Measurements from ENCODE around the gene STAT4. TPM values are rescaled to one million over a fixed set of nuclear protein-coding genes. Genes with fewer than 3 reads are reported as not detected.

The STAT4 gene
- total RNA-seq, 4 donors from 2014 or later: 0.34 to 2.7 (median 0.81) TPM; not detected in 1

- H3K27me3 ChIP-seq: no peaks in the 10 kb centered on the region
- 89% methylated on average over 3 of the region's 3 CpGs for WGBS
- TF ChIP-seq POLR2AphosphoS5 (IDR thresholded peaks at IDR 0.05) (no peak), POLR2A (IDR thresholded peaks at IDR 0.05) (no peak), CTCF (IDR thresholded peaks at IDR 0.05) (no peak), EP300 (IDR thresholded peaks at IDR 0.05) (no peak)
- no peaks in the 10 kb centered on the region for H3K9me3 ChIP-seq
- DNase-seq (ENCODE audit: low spot score in 2 of 2): no peak
- peaks cover 40% of the 10 kb centered on the region for H3K4me1 ChIP-seq
- H3K36me3 ChIP-seq: no peaks in the 10 kb centered on the region
- no peak overlapping the region for H3K4me3 ChIP-seq
- no peak overlapping the region for H3K27ac ChIP-seq
These were observed 23.6 kb upstream of the STAT4 start for GRCh38 chr2:191174442-191174841.

DNA sequence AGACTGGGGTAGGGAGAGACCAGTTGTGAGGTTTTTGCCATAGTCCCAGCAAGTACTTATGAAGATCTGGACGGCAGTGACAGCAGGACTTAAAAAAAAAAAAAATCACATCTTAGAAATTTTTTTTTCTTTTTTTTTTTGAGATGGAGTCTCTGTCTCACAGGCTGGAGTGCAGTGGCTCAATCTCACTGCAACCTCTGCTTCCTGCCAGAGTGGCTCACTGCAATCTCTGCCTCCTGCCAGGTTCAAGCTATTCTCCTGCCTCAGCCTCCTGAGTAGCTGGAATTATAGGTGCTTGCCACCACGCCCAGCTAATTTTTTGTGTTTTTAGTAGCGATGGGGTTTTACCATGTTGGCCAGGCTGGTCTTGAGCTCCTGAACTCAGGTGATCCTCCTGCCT, 22.4 kb upstream of the STAT4 start:
- no peaks in the 10 kb centered on the region for H3K9me3 ChIP-seq
- H3K4me3 ChIP-seq: no peak overlapping the region
- no peaks in the 10 kb centered on the region for H3K27me3 ChIP-seq
- no peak for DNase-seq (ENCODE audit: low spot score in 2 of 2)
- no peaks in the 10 kb centered on the region for H3K36me3 ChIP-seq
- peaks cover 29% of the 10 kb centered on the region for H3K4me1 ChIP-seq
- WGBS: 88% methylated on average over 3 of the region's 3 CpGs
- no peak overlapping the region for H3K27ac ChIP-seq
- TF ChIP-seq CTCF (IDR thresholded peaks at IDR 0.05) (no peak), POLR2A (IDR thresholded peaks at IDR 0.05) (no peak), POLR2AphosphoS5 (IDR thresholded peaks at IDR 0.05) (no peak), EP300 (IDR thresholded peaks at IDR 0.05) (no peak)

DNA sequence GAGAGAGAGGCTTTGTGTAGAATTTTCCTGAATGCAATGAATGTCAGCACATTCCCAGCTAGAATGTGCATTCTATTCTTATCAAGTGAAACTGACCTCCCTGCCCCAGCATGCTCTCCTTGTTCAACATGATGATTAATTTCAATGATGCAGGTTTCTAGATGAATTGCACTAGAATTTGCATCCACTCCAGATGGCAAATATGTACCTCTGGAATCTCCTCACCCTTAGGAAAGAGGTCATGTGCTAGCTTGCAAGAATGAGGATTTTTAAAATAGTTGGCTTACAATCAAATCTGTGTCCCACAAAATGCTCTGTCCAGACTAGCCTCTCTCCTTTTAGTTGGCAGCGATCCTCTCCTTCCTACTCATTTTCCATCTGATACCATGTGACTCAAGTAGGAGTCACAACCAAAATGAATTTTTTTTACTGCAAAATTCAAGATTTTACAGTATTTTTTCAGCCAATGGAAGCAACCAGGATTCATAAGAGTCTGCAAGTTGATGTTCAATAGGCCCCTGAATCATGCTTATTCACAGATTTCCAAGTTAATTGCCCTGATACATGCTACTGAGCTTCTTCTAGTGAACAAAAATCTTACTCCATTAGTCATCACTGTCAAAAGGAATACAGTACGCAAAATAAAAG, 21.0 kb upstream of the STAT4 start:
- Histone ChIP-seq H3K27me3 (no peaks in the 10 kb centered on the region), H3K27ac (no peak overlapping the region), H3K4me1 (peaks cover 33% of the 10 kb centered on the region), H3K36me3 (no peaks in the 10 kb centered on the region), H3K9me3 (no peaks in the 10 kb centered on the region), H3K4me3 (no peak overlapping the region)
- TF ChIP-seq POLR2AphosphoS5 (IDR thresholded peaks at IDR 0.05): no peak
- no peak for TF ChIP-seq EP300 (IDR thresholded peaks at IDR 0.05)
- no peak for TF ChIP-seq POLR2A (IDR thresholded peaks at IDR 0.05)
- TF ChIP-seq CTCF (IDR thresholded peaks at IDR 0.05): no peak
- no peak for DNase-seq (ENCODE audit: low spot score in 2 of 2)
- WGBS: 25% methylated on average over 2 of the region's 2 CpGs

GRCh38 chr2:191171286-191171685, 20.5 kb upstream of the STAT4 start:
- WGBS: 30% methylated on average over 2 of the region's 2 CpGs
- Histone ChIP-seq H3K27ac (no peak overlapping the region), H3K4me1 (peaks cover 39% of the 10 kb centered on the region), H3K36me3 (no peaks in the 10 kb centered on the region), H3K27me3 (no peaks in the 10 kb centered on the region), H3K9me3 (no peaks in the 10 kb centered on the region), H3K4me3 (no peak overlapping the region)
- TF ChIP-seq POLR2AphosphoS5 (IDR thresholded peaks at IDR 0.05) (no peak), CTCF (IDR thresholded peaks at IDR 0.05) (no peak), EP300 (IDR thresholded peaks at IDR 0.05) (no peak), POLR2A (IDR thresholded peaks at IDR 0.05) (no peak)
- DNase-seq (ENCODE audit: low spot score in 2 of 2): no peak

DNA sequence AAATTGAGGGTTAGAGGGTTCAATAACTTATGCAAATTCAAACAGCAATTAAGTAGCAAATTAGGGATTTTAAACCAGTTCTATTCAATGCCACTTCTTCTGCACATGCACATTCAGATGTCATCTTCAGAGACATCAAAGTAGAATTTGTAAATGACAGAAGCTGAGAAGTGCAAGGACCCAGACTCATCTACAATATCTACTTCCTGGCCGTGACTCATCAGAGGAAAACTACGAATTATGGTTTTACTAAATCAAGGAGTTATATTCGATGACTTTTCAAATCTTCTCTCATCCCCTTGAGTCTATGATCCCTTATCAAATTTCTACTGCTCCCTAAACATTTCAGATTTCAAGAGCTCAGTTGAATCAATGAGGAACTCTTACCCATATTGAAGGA, 20.0 kb upstream of the STAT4 start:
- Histone ChIP-seq H3K9me3 (no peaks in the 10 kb centered on the region), H3K36me3 (no peaks in the 10 kb centered on the region), H3K27me3 (no peaks in the 10 kb centered on the region), H3K27ac (no peak overlapping the region), H3K4me3 (no peak overlapping the region), H3K4me1 (peaks cover 44% of the 10 kb centered on the region)
- WGBS: 61% methylated on average over 3 of the region's 3 CpGs
- no peak for DNase-seq (ENCODE audit: low spot score in 2 of 2)
- TF ChIP-seq CTCF (IDR thresholded peaks at IDR 0.05): no peak
- TF ChIP-seq EP300 (IDR thresholded peaks at IDR 0.05): no peak
- TF ChIP-seq POLR2AphosphoS5 (IDR thresholded peaks at IDR 0.05): no peak
- TF ChIP-seq POLR2A (IDR thresholded peaks at IDR 0.05): no peak
